MM.1S (cell line): ENCODE measurements around the gene BNIP3.

Source experiments
- DNase-seq: peaks from one replicate; pipeline ENCODE4 v3.0.0-alpha.2; 2015
- H2AFZ ChIP-seq: fragments of 300-600 bp; sonication (generic); 2 replicates; pipeline ENCODE4 v1.6.0; 2016; ENCODE audit warnings: antibody characterized with exemption, low read length
- H3F3A ChIP-seq: fragments of 300-600 bp; sonication (generic); 2 replicates; pipeline ENCODE4 v1.6.1; 2016; ENCODE audit warnings: mild to moderate bottlenecking, antibody characterized with exemption, low read length, moderate library complexity, mixed read lengths; ENCODE audit not compliant: insufficient read depth
- H3K27ac ChIP-seq: fragments of 300-600 bp; sonication (generic); 2 replicates; pipeline ENCODE4 v1.5.1; 2016; ENCODE audit warnings: mild to moderate bottlenecking, low read length
- H3K27me3 ChIP-seq: fragments of 300-600 bp; sonication (generic); replicated peaks from 2 replicates; pipeline ENCODE4 v1.6.0; 2016; ENCODE audit warnings: low read length; ENCODE audit not compliant: insufficient read depth
- H3K36me3 ChIP-seq: fragments of 300-600 bp; sonication (generic); replicated peaks from 2 replicates; pipeline ENCODE4 v1.6.1; 2016; ENCODE audit warnings: mild to moderate bottlenecking, low read length, mixed read lengths; ENCODE audit not compliant: insufficient read depth
- H3K4me1 ChIP-seq: fragments of 300-600 bp; sonication (generic); 2 replicates; pipeline ENCODE4 v1.6.1; 2016; ENCODE audit warnings: low read length, mixed read lengths
- H3K4me2 ChIP-seq: fragments of 300-600 bp; sonication (generic); 2 replicates; pipeline ENCODE4 v1.6.0; 2016; ENCODE audit warnings: low read depth, low read length
- H3K4me3 ChIP-seq: fragments of 300-600 bp; sonication (generic); 2 replicates; pipeline ENCODE4 v1.5.1; 2016; ENCODE audit warnings: low read length, mixed read lengths
- H3K79me2 ChIP-seq: fragments of 300-600 bp; sonication (generic); 2 replicates; pipeline ENCODE4 v1.6.1; 2016; ENCODE audit warnings: mixed run types, low read length, mixed read lengths
- H3K9ac ChIP-seq: fragments of 300-600 bp; sonication (generic); 2 replicates; pipeline ENCODE4 v1.6.1; 2016; ENCODE audit warnings: low read length, mixed read lengths
- H3K9me2 ChIP-seq: fragments of 300-600 bp; sonication (generic); replicated peaks from 2 replicates; pipeline ENCODE4 v1.6.1; 2016; ENCODE audit warnings: mild to moderate bottlenecking, low read length, mixed read lengths; ENCODE audit not compliant: insufficient read depth
- H3K9me3 ChIP-seq: fragments of 300-600 bp; sonication (generic); replicated peaks from 2 replicates; pipeline ENCODE4 v1.6.1; 2016; ENCODE audit warnings: mild to moderate bottlenecking, low read length, mixed read lengths; ENCODE audit not compliant: insufficient read depth
- H4K20me1 ChIP-seq: fragments of 300-600 bp; sonication (generic); 2 replicates; pipeline ENCODE4 v1.6.1; 2016; ENCODE audit warnings: mild to moderate bottlenecking, low read length, moderate library complexity, mixed read lengths; ENCODE audit not compliant: insufficient read depth
- EZH2 ChIP-seq: fragments of 300-600 bp; sonication (generic); optimal IDR thresholded peaks from 2 replicates; pipeline ENCODE3; 2017; ENCODE audit warnings: low read depth, mild to moderate bottlenecking, antibody characterized with exemption, low read length, mixed read lengths
- EZH2phosphoT487 ChIP-seq: fragments of 300-600 bp; sonication (generic); IDR thresholded peaks from 2 replicates; pipeline ENCODE4 v1.6.1; 2018; ENCODE audit warnings: antibody characterized with exemption, low read length
- TF ChIP-seq, protein P1 (sequence below): fragments of 300-600 bp; sonication (generic); IDR thresholded peaks from 2 replicates; pipeline ENCODE4 v1.5.1; 2016; ENCODE audit warnings: antibody characterized with exemption, low read length, mixed read lengths

The BNIP3 gene

DNA sequence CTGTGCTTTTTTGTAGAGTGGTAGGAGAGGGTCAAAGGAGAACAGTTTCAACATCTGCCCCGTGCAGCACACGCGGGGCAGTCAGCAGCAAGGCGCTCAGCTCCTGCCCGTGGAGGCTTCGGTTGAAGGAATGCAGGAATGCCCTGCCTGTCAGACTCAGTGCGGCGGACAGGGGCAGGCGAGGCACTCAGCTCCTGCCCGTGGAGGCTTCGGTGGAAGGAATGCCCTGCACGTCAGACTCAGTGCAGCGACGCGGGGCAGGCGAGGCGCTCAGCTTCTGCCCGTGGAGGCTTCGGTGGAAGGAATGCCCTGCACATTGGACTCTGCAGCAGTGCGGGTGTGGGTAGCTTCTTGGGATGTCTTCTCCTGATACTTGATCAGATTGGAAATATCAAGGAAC is 43.9 kb downstream of the BNIP3 start:
- no peaks in the 10 kb centered on the region for H3K9me3 ChIP-seq
- H3K4me2 ChIP-seq: no peak overlapping the region
- no peaks in the 10 kb centered on the region for H3F3A ChIP-seq
- H3K4me3 ChIP-seq: no peak overlapping the region
- H3K27me3 ChIP-seq: no peaks in the 10 kb centered on the region
- H3K9me2 ChIP-seq: no peaks in the 10 kb centered on the region
- no peak overlapping the region for H3K27ac ChIP-seq
- H3K9ac ChIP-seq: no peak overlapping the region
- TF ChIP-seq EZH2 (no peak), EZH2phosphoT487 (no peak)
- TF ChIP-seq, protein P1, sequence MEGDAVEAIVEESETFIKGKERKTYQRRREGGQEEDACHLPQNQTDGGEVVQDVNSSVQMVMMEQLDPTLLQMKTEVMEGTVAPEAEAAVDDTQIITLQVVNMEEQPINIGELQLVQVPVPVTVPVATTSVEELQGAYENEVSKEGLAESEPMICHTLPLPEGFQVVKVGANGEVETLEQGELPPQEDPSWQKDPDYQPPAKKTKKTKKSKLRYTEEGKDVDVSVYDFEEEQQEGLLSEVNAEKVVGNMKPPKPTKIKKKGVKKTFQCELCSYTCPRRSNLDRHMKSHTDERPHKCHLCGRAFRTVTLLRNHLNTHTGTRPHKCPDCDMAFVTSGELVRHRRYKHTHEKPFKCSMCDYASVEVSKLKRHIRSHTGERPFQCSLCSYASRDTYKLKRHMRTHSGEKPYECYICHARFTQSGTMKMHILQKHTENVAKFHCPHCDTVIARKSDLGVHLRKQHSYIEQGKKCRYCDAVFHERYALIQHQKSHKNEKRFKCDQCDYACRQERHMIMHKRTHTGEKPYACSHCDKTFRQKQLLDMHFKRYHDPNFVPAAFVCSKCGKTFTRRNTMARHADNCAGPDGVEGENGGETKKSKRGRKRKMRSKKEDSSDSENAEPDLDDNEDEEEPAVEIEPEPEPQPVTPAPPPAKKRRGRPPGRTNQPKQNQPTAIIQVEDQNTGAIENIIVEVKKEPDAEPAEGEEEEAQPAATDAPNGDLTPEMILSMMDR: no peak
- DNase-seq: no peak
- H3K36me3 ChIP-seq: peaks cover 9% of the 10 kb centered on the region
- H3K4me1 ChIP-seq: no peaks in the 10 kb centered on the region
- peaks cover 36% of the 10 kb centered on the region for H3K79me2 ChIP-seq
- H2AFZ ChIP-seq: no peak overlapping the region
- H4K20me1 ChIP-seq: no peaks in the 10 kb centered on the region

GRCh38 chr10:131936736-131937135 is 45.0 kb downstream of the BNIP3 start:
- TF ChIP-seq EZH2: no peak
- TF ChIP-seq, protein P1: no peak
- TF ChIP-seq EZH2phosphoT487: no peak
- Histone ChIP-seq H3K4me3 (no peak overlapping the region), H3K9me3 (no peaks in the 10 kb centered on the region), H3K79me2 (peaks cover 47% of the 10 kb centered on the region), H3K27ac (no peak overlapping the region), H3K4me1 (no peaks in the 10 kb centered on the region), H3F3A (no peaks in the 10 kb centered on the region), H3K9ac (no peak overlapping the region), H2AFZ (no peak overlapping the region), H4K20me1 (no peaks in the 10 kb centered on the region), H3K4me2 (no peak overlapping the region), H3K27me3 (no peaks in the 10 kb centered on the region), H3K36me3 (peaks cover 9% of the 10 kb centered on the region), H3K9me2 (no peaks in the 10 kb centered on the region)
- DNase-seq: no peak

DNA sequence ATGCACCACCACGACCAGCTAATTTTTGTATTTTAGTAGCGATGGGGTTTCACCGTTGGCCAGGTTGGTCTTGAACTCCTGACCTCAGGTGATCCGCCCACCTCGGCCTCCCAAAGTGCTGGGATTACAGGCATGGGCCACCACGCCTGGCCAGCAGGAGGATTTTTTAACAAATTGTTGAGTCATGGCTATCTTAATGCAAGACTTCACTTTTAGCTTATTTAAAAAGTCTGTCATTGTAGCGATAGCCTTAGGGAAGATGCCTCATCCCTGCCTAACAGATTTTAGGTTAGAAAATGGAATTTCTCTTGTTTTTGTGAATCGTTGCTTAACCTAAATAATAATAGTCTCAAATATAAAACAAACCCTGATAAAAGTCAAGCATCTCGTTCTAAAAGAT is 45.4 kb downstream of the BNIP3 start:
- Histone ChIP-seq H4K20me1 (no peaks in the 10 kb centered on the region), H3K9me2 (no peaks in the 10 kb centered on the region), H3K36me3 (peaks cover 9% of the 10 kb centered on the region), H3K4me2 (no peak overlapping the region), H3K79me2 (peaks cover 51% of the 10 kb centered on the region), H2AFZ (no peak overlapping the region), H3K4me3 (no peak overlapping the region), H3K9ac (no peak overlapping the region), H3K27ac (no peak overlapping the region), H3K27me3 (no peaks in the 10 kb centered on the region), H3F3A (no peaks in the 10 kb centered on the region), H3K4me1 (no peaks in the 10 kb centered on the region), H3K9me3 (no peaks in the 10 kb centered on the region)
- no peak for TF ChIP-seq EZH2phosphoT487
- TF ChIP-seq, protein P1: no peak
- no peak for TF ChIP-seq EZH2
- no peak for DNase-seq
